GM18951 (cell line): ENCODE results near the gene TKT.
"Not testable (repeated sequence)": the region's sequence is repeated elsewhere in the genome, so short reads cannot be mapped to it uniquely, and the experiment has no call there.

ENCODE experiments used
- POLR2A ChIP-seq: IDR thresholded peaks from 4 replicates; pipeline ENCODE4 v1.6.1; 2011; ENCODE audit warnings: mild to moderate bottlenecking; ENCODE audit not compliant: insufficient read length, insufficient read depth; ENCODE audit errors: extremely low read depth
- in situ Hi-C: fragments of 300-500 bp; cut with MboI; formaldehyde crosslinking; loops from one replicate; pipeline ENCODE4 v1.12.0; 2022; ENCODE audit warnings: low sequenced_read_pairs, mixed read lengths, inconsistent platforms; ENCODE audit not compliant: unreplicated experiment

Gene TKT

DNA sequence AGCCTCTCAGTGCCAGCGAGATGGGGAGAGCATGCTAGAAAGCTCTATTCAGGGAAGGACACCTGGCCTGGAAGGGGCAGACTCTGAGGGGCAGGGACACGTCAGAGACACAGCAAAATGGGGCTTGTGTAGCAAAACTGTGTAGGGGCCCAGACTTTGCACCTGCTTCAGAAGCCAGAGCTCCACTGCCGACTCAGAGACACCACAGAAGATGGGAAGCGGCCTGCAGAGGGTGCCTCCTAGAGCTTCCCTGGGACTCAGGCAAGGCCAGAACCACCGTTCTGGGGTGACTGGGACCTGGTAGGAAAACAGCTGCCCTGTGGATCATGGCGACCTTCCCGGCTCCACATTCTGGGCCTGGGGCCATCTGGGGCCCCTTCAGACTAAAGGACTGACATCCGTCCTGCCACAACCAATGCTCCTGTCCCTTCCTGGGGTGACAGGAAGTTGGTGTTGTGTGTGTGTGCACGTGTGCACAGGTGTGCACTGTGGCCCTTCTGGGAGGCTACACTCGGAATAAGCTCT is 17.4 kb upstream of the TKT start:
- in situ Hi-C loops: no loop called here
- no peak for TF ChIP-seq POLR2A

DNA sequence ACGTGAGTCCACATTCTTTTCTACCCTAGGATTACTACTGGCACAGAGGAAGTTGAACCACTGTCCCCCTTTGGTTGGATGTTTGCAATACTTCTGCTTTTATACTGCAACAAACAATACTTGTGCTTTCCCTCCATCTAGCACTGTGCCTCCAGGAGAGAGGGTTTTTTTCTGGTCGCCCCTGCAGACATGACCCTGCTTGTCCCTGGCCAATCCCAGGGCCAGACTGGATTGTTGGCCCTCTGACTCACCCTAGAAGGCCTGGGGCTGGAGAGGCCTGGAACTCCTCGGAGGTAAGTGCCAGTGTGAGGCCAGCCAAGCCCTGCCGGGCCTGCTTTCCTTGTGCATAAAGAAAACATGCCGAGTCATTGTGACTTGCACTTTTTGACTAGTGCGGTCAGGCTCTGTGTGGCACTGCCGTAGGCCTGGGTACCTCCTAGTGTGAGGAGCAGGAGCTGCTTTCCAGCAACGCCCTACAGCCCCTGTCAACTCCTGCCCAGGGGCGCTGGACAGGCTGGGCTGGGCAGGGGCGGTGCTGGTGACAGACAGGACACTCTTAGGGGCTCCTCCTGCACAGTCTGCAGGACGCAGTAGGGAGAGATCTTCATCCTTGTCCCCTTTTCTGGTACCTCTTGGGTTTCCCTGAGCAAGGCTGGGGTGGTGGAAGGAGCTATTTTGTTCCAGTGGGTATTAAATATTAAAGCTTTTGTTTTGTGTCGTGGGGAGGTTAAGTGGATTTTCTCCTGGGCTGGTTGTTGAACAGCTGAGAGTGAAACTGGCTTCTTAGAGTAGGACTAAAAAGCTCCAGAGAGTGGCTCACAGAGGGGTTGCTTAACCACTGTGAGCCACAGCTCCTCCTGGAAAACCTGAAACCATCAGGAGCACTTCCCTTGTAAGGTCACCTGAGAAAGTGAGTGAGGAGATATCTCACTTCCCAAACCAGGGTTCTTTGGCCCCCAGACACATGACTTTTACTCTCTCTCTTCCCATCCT is 14.4 kb upstream of the TKT start:
- in situ Hi-C loops: no loop called here
- TF ChIP-seq POLR2A: no peak

DNA sequence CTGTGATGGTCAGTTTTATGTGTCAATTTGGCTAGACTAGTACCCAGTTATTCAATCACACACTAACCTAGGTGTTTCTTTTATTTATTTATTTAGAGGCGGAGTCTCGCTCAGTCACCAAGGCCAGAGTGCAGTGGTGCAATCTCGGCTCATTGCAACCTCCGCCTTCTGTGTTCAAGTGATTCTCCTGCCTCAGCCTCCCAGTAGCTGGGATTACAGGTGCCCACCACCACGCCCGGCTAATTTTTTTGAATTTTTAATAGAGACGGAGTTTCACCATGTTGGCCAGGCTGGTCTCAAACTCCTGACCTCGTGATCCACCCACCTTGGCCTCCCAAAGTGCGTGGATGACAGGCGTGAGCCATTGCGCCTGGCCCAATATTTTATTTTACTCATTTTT is 13.4 kb upstream of the TKT start:
- in situ Hi-C loops: not testable (repeated sequence)

DNA sequence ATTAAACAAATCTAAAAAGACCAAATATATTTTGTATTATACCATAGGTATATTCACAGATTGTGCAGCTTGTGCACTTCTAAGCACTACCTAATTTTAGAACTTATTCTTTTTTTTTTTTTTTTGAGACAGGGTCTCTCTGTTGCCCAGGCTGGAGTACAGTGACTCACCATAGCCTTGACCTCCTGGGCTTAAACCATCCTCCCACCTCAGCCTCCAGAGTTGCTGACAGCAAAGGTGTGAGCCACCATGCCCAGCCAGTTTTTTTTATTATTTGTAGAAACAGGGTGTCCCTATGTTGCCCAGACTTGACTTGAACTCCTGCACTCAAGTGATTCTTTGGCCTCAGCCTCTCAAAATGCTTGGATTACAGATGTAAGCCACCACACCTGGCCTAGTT is 11.9 kb upstream of the TKT start:
- no peak for TF ChIP-seq POLR2A
- in situ Hi-C loops: no loop called here

DNA sequence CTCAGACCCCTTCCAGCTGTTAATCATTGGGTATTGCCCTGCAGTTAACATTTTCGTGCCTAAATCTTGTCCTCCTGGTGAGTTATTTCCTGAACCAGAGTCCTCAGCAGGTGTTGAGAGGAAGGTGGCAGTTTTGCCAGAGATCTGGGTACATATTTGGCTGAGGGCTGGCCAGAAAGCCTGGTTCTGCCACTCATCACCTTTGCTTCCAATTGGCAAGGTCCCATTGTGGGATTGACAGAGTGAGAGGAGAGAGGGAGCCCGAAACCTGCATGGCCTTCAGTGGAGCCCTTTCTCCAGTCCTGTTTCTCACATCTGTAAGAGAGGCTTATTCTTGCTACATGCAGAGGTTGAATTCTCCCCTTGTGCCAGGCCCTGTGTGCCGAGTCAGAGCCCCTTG is 8.9 kb upstream of the TKT start:
- no peak for TF ChIP-seq POLR2A
- in situ Hi-C loops: no loop called here

DNA sequence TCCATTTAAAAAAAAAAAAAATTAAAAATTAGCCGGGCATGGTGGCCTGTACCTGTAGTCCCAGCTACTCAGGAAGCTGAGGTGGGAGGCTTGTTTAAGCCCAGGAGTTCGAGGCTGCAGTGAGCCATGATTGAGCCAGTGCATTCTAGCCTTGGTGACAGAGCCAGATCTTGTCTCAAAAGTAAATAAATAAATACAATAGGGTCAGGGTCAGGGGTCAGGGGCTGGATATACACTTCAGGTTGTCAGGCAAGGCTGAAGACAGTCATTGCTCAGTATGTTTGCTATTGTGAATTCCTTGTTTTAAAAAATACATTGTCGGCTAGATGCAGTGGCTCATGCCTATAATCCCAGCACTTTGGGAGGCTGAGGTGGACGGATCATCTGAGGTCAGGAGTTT is 8.1 kb upstream of the TKT start:
- in situ Hi-C loops: no loop called here
- TF ChIP-seq POLR2A: no peak

DNA sequence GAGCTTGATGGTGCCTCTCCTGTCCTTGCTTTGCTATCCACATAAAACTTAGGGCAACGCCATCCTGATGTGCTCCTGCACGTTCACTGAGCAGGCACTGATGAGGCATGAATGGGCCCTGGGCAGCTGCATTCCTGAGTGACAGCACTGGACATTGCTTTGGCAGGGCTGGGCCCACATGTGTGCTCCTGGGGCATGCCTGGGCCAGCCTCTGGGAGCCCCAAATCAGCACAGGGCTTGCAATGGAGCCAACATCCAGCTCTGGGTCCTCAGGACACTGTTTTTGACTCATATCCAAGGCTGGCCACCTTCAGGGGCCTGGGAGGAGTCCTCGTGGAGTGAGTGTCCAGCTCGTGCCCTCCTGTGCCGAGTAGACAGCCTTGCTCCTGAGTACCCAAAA is 5.9 kb upstream of the TKT start:
- no peak for TF ChIP-seq POLR2A
- in situ Hi-C loops: no loop called here

DNA sequence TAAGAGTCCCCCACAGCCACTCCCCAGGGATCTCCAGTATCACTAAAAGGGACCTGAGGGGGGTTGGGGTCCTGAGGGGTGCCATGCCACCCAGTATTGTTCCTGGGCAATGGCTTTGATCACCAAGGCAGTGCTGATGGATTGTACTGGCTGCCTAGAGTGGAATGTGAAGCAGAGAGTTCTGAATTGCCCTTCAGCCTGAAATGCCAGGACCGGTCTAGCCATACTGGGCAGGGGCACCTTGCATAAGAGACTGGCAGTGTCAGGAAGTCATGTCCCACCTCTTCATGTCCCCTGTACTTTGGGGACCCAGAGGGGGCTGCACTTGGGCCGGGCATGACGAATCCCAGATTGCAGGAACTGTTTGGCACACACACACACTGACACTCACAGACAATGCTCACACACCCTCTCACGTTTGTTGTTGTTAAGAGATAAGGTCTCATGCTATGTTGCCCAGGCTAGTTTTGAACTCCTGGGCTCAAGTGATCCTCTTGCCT is 4.5 kb upstream of the TKT start:
- in situ Hi-C loops: no loop called here

DNA sequence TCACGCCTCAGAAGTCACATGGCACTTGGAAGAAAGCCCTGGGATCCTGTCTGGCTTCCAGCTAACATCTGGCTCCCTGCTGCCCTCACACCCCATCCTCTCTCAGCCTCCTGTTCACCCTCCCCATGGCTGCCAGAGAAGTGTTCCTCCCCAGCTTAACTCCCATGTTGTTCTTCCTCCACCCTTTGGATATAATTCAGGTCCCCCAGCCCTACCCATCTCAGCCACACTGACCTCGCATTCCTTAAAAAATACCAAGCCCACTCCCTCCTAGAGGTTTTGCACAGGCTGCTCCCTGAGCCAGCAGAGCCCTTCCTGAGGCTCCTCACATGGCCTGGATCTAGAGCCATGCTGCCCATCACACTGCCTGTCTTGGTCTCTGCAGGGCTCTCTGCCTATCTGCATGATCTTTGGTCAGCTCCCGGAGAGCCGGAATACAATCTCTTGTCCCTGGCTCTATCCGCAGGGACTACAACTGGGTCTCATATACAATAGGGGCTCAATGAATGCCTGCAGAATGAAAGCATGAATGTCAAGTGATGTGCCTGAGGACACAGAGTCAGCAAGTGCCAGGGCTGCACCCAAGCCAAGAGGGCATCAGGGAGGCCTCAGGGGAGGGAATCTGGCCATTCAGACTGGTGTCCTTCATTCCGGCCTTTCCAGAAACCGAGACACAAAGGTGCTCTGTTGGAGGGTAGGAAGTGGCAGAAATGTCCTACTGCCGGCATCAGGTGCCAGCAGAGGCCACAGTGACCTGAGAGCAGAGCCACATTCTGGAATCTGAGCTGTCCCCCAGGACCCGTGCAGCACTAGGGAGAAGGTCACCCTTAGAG is 3.8 kb upstream of the TKT start:
- in situ Hi-C loops: no loop called here
- no peak for TF ChIP-seq POLR2A

More for the DNA sequence above, 4.5 kb upstream of the TKT start:
- TF ChIP-seq POLR2A: no peak

DNA sequence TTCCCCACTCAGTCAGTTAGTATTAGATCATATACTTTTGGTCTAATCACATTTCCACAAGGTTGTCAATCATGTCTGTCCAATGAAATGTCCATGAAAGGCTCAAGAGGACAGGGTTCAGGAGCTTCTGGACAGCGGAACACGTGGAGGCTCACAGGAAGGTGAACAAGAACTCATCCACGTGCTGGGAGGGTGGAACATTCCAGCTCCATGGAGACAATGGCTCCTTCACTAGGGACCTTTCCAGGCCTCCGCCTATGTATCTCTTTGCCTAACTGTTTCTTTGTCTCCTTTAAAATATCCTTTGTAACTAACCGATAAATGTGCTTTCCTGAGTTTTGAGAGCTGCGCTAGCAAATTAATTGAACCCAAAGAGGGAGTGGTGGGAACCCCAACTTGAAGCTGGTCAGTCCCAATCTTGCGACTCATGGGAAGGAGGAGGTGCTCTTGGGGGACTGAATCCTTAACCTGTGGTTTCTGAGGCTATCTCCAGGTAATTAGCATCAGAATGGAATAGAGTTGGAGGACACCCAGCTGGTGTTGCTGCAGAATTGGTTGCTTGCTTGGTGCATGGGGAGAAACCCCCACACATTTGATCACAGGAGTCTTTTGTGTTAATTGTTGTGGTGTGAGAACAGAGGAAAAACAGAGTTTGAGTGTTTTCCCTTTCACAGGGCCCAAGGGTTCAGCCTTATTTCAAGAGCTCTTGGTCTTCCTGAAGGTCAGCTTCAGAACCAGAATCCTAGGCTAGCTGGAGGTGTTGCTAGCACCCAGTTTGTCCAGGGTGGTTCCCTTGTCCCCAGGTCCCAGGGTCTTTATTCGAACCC is 3.0 kb upstream of the TKT start:
- no peak for TF ChIP-seq POLR2A

DNA sequence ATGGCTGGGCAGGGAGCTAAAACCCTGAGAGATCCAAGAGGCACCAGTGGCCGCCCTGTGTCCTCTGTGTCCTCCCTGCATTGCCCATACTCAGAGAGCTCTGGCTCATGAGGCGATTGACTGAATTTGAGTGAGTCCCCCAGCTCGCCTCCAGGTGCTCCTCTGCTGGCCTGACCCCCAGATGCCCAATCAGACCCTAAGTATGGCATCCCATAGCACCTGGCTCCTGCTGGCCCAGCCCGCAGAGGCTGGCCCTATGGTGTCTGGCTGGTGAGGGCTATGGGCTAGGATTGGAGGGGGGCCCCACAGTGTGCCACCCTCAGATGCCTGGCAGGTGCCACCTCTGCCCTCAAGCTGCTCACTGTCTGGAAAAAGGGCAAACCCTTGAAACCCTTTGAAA is 1.6 kb upstream of the TKT start:
- in situ Hi-C loops: no loop called here
- TF ChIP-seq POLR2A: no peak

More for the DNA sequence above, 3.0 kb upstream of the TKT start:
- in situ Hi-C loops: no loop called here

DNA sequence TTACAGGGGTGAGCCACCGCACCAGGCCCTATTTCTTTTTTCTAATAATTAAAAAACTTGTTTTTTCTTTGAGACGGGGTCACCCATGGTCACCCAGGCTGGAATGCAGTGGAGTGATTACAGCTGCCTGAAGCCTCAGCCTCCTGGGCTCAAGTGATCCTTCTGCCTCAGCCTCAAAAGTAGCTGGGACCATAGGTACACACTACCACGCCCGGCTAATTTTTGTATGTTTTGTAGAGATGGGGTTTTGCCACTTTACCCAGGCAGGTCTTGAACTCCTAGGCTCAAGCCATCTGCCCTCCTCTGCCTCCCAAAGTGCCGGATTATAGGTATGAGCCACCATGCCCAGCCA is 858 bp upstream of the TKT start:
- in situ Hi-C loops: no loop called here
- TF ChIP-seq POLR2A: no peak

DNA sequence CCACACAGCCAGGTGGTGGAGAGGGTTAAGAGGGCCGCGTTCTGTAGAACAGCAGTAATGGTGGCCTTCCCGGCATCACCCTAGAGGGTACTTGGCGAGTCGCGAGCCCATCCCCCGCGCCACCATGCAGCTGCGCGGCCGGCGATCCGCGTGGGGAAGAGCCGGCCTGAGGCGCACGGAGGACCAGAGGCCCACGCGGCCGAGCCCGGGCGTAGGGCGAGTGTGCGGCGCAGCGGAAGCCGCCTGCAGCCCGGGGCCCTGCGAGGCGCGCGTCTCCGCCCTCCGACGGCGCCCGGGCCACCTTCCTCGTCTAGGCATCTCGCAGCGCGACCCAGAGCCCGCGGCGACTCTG is 423 bp downstream of the TKT start:
- in situ Hi-C loops: no loop called here

More for the DNA sequence above, 423 bp downstream of the TKT start:
- no peak for TF ChIP-seq POLR2A
